D341Med (cell line): ENCODE measurements around the gene EIF4G3.
"Not testable (repeated sequence)": the region's sequence is repeated elsewhere in the genome, so short reads cannot be mapped to it uniquely, and the experiment has no call there.

Experiments
- DNase-seq: peaks from one replicate; pipeline ENCODE4 v3.0.0; 2012; ENCODE audit warnings: low spot score

EIF4G3 gene

GRCh38 chr1:21106238-21106637 lies 70.5 kb downstream of the EIF4G3 start:
- no peak for DNase-seq

DNA sequence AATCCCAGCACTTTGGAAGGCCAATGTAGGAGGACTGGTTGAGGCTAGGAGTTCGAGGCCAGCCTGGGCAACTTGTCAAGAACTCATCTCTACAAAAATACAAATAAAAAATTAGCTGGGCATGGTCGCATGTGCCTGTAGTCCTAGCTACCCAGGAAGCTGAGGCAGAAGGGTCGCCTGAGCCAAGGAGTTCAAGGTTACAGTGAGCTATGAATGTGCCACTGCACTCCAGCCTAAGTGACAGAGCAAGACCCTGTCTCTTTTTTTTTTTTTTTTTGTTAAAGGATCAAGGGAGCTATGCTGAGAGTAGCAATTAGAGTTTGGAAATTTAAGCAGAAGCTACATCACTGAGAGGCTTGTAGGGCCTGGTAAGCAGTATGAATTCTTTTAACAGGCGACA lies 70.9 kb downstream of the EIF4G3 start:
- DNase-seq = no peak

DNA sequence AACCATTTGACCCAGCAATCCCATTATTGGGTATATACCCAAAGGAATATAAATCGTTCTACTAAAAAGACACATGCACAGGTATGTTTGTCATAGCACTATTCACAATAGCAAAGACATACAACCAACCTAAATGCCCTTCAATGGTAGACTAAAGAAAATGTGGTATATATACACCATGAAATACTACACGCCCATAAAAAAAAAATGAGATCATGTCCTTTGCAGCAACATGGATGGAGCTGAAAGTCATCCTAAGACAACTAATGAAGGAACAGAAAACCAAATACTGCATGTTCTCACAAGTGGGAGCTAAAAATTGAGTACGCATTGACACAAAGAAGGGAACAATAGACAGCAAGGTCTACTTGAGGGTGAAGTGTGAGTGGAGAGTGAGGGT lies 72.0 kb downstream of the EIF4G3 start:
- DNase-seq = no peak

GRCh38 chr1:21100481-21100921 lies 76.2 kb downstream of the EIF4G3 start:
- no peak for DNase-seq

DNA sequence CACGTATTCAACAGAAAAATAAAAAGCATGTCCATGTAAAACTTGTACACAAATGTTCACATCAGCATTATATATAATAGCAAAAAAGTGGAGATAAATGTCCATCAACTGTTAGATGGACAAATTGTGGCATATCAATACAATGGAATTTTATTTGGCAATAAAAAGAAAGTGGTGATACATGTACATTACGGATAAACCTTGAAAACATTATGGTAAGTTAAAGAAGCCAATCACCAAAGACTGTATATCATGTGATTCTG lies 76.9 kb downstream of the EIF4G3 start:
- DNase-seq = no peak

DNA sequence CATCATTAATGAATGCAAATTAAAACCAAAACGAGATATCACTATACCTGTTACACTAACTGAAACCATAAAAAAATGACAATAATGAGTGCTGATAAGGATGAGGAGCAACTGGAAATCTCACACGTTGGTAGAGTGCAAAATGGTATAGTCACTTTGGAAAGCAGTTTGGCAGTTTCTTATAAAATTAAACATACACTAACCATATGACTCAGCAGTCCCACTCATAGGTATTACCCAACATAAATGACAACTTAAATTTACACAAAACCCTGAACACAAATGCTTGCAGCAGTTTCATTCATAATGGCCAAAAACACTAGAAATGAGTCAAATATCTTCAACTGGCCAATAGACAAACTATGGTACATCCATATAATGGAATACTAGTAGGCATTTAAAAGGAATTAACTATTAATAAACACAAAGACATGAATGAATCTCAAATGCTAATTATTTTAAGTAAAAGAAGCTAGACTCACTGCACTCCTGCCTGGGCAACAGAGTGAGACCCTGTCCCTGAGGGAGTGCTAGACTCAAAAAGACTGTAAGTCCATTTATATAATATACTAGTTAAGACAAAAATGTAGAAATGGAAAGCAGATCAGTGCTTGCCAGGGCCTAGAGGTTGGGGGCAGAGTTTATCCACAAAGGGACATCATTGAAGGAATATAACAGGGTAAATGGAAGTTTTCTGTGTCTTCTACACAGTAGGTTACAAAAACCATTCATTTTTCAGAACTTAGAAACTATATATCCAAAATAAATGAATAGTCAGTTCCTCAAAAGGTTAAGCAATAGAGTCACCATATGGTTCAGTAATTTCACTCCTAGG lies 77.4 kb downstream of the EIF4G3 start:
- DNase-seq = no peak

- DNase-seq = no peak
Observed at GRCh38 chr1:21098186-21098915, 78.3 kb downstream of the EIF4G3 start.

- no peak for DNase-seq
Observed at GRCh38 chr1:21097729-21098128, 79.0 kb downstream of the EIF4G3 start.

DNA sequence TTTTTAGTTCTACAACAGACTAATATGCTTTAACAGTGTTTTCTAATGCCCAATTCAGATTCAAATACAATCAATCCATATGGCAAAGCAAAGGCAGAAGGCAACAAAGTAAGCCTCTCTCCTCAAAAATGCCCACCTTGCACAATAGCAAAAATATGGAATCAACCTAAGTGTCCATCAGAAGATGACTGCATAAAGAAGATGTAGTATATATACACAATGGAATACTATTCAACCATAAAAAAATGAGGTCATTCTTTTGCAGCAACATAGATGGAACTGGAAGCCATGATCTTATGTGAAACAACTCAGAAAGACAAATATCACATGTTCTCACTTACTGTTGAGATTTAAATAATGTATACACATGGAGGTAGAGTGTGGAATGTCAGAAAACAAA lies 80.7 kb downstream of the EIF4G3 start:
- DNase-seq = no peak

DNA sequence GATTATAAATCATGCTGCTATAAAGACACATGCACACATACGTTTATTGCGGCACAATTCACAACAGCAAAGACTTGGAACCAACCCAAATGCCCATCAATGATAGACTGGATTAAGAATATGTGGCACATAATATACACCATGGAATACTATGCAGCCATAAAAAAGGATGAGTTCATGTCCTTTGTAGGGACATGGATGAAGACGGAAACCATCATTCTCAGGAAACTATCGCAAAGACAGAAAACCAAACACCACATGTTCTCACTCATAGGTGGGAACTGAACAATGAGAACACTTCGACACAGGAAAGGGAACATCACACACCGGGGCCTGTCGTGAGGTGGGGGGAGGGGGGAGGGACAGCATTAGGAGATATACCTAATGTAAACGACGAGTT lies 82.4 kb downstream of the EIF4G3 start:
- not testable (repeated sequence) for DNase-seq

- not testable (repeated sequence) for DNase-seq
Observed at GRCh38 chr1:21093271-21093958, 83.3 kb downstream of the EIF4G3 start.

GRCh38 chr1:21092545-21092944 lies 84.2 kb downstream of the EIF4G3 start:
- DNase-seq = not testable (repeated sequence)

DNA sequence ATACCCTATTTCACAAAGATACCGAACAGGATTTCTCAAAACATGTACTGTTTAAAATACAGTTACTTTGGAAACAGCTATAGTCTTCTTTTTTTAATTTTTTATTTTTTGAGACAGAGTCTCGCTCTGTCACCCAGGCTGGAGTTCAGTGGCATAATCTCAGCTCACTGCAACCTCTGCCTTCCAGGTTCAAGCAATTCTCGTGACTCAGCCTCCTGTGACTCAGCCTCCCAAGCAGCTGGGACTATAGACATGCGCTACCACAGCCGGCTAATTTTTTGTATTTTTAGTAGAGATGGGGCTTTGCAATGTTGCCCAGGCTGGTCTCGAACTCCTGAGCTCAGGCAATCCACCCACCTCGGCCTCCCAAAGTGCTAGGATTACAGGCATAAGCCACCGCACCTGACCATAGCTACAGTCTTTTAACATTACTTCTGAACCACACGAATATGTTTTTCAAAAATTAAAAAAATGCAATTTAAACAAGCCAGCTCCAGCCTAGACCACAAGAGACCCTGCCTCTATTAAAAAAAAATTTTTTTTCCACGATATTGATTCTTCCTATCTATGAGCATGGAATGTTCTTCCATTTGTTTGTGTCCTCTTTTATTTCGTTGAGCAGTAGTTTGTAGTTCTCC lies 85.5 kb downstream of the EIF4G3 start:
- not testable (repeated sequence) for DNase-seq

DNA sequence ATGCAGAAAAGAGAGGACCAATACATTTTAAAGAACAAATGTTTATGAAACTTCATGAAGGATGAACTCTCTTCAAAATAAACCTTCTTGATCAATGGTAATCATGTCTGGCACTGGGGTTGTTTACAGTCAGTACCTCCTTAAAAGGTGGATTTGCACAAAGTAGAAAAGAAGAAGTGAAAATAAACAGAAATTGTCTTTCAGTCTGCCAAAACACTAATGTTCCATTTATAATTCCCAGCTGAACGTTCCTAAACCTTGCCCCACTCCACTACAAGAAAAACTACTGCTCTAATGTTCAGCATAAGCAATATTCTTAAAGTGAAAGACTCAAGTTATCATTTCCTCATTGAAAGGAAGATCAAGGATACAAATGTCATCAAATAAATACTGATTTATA lies 86.2 kb downstream of the EIF4G3 start:
- no peak for DNase-seq

DNA sequence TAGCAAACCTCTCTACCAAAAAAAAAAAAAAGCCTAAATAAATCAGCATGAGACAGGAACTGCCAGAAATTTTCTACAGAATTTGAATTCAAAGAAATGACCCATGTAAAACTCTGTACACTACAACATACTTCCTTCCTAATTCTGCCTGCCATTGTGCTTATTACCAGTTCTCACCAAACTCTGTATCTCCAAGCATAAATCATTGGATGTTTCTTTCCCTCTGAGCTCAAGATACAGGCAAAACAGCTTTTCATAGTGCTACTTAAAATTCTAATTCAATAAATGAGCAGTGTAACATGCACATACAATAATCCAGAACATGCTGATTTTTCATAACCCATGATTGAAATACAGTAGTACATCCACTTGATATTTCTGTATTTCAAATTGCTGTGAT lies 87.0 kb downstream of the EIF4G3 start:
- no peak for DNase-seq

GRCh38 chr1:21089299-21089698 lies 87.4 kb downstream of the EIF4G3 start:
- DNase-seq = no peak

GRCh38 chr1:21084111-21084810 lies 92.4 kb downstream of the EIF4G3 start:
- no peak for DNase-seq

GRCh38 chr1:21082073-21082472 lies 94.6 kb downstream of the EIF4G3 start:
- DNase-seq = no peak

DNA sequence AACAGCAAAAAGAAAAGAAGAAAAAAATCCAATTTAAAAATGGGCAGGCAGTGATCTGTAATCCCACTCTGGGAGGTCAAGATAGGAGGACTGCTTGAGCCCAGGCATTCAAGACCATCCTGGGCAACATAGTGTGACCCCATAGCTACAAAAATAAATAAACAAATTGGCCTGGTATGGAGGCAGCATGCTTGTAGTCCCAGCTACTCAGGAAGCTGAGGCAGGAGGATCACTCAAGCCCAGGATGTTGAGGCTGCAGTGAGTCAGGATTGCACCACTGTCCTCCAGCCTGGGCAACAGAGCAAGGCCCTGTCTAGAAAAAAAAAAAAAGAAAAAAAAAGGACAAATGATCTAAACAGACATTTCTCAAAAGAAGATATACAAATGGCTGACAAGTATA lies 99.6 kb downstream of the EIF4G3 start:
- DNase-seq = no peak

DNA sequence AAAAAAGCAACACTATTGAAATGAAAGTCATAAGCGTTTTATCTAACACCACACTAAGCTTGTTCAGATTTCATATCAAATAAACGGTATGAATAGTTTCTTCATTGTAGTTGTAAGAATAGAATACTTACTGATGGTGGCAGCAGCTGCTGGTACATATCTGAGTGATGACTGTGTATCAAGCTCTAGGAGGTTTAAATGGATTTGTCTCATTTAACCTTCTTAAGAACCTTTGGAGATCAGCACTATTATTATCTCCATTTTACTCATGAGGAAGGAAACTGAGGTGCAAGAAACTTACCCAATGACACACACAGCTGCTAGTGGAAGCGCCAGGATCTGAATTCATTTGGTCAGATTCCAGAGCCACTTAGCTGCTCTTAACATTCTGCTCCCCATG lies 104.0 kb downstream of the EIF4G3 start:
- no peak for DNase-seq

- no peak for DNase-seq
Observed at GRCh38 chr1:21069549-21069948, 107.1 kb downstream of the EIF4G3 start.

DNA sequence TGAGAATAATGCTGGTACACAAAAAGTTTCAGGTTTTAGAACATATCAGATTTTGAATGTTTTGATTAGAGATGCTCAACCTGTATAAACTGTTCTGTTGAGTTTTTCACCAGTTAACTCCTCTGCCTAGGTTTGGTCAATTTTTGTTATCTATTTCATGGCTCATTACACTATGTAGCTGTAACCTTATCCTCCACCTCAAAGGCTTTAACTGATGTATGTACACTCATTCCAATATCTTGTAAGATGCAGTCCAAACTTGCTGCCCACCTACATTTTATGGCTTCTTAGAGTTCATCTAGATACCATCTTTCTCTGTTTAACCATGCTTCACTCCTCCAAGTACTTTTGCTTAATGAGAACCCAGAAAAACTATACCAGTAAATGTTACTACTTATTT lies 107.8 kb downstream of the EIF4G3 start:
- DNase-seq = no peak
